Stimulated activated CD8-positive, alpha-beta memory T cell treated with anti-CD3 and anti-CD28 coated beads, Interleukin-12 subunit alpha, Interleukin-12 subunit beta, amount 100 ng/mL, for 1 hour (primary cell): Measurements from ENCODE around the gene NMT1.
A peak's percentile ranks its signal among the peaks of the same experiment; 100 is the strongest.

Experiments
- DNase-seq: peaks from one replicate; pipeline ENCODE4 v3.0.0-alpha.2; 2020; ENCODE audit warnings: low read depth

Gene NMT1

GRCh38 chr17:45060797-45061605 is at the start of gene NMT1:
TSS of gene NMT1 (plus strand) at chr17:45061317. CDS start at chr17:45061330, 13 bp downstream.
- peak; percentile 87 for DNase-seq

GRCh38 chr17:45011767-45012166 is 49.4 kb upstream of the NMT1 start:
- no peak for DNase-seq

GRCh38 chr17:45013021-45013997 is 47.8 kb upstream of the NMT1 start:
- DNase-seq: no peak

GRCh38 chr17:45016237-45016636 is 44.9 kb upstream of the NMT1 start:
- DNase-seq: no peak

DNA sequence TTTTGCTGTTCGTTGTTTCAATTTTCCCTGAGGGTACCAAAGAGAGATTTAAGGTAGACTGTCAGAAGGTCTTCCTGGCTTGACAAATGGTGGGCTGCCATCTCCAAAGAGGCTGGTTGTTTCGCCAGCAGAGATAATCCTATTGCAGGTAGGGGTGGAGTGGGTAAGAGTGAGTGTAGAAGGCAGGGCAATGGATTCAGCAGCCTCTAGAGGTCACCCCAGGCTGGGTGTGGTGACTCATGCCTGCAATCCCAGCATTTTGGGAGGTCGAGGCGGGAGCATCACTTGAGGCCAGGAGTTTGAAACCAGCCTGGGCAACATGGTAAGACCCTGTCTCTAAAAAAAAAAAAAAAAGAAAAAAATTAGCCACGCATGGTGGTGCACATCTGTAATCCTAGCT is 44.3 kb upstream of the NMT1 start:
- DNase-seq: no peak

DNA sequence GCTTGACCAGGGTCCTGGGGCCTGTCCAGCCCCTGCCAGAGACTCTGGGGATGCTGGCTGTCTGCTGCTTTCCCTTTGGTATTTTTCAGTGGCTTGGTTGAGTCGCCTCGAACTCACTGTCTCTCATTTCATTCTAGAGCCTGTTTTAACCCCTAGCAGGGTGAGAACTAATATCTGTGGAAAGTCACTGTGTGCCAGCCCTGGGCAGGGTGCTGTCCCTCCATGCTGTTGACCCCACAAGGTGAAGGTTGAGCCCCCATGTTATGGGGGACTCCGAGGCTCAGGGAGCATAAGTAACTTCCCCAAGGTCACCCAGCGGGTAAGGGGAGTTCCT is 42.6 kb upstream of the NMT1 start:
- DNase-seq: no peak

DNA sequence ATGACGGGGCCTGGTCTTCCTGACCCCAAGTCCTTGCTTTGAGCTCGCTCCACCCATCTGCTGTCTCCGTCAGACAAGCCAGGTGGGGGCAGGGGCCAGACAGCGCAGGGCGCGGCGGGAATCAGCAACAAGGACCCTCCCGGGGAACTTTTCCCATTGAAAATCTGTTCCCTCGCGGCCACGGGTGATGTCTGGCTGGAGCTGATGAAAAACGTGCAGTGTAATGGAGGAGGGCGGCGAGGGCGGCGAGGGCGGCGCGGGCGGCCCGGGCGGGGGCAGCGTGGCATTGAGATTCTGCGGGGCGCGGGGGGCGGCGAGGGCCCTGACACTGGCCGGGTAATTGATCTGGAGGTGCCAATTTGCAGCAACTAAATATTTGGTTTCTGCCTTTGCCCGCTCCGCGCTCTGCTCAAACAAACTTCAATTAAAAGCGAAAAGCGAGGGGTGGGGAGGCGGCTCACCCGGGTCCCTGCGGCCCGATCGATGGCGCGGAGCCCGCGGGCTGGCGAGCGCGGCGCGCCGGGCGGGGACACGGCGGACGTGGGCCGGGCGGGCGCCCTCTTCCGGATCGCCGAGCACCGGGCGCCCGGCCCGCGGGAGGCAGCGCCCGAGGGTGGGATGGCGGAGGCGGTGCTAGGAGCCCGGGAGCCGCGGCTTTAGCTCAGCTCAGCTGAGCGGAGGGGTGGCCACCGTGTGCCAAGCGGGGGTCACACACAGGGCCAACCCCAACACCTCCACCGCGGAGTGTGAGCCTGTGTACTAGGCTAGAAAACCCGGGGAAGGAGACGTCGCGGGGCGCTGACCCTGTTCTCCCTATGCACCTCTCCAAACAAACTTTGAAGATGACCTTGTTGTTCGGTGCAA is 42.0 kb upstream of the NMT1 start:
- peak; percentile 4 for DNase-seq

GRCh38 chr17:45020354-45021138 is 40.6 kb upstream of the NMT1 start:
- DNase-seq: no peak

DNA sequence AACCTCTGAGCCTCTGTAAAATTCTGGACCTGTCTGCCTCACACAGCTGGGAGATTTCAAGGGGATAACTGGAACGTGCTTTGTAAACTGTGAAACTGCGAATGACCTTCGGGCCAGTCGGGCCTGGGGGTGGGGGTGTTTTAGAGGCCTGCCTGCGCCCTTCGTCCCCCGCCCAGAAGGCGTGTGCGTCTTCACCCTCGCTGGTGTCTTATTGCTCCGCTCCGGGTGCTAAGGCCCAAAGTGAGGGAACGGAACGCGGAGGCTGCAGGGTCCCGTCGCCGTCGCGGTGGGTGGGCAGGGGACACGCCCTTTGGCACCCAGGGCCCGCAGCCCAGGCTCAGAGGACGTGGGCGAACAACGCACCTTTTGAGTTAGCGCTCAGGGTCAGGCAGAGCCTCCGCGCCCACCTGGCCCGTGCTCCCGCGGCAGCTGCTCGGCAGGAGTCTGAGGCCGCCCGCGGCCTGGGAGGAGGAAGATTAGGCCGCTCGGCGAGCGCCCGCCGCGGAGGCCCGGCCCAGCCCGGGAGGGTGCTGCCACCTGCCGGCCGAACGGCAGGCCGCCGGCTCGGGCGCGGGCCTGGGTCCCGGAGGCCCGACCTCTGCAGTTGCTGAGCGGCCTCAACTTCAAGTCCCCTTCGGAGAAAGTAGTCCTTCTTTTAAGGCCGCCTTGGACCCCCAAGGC is 39.4 kb upstream of the NMT1 start:
- DNase-seq: peak; percentile 48

DNA sequence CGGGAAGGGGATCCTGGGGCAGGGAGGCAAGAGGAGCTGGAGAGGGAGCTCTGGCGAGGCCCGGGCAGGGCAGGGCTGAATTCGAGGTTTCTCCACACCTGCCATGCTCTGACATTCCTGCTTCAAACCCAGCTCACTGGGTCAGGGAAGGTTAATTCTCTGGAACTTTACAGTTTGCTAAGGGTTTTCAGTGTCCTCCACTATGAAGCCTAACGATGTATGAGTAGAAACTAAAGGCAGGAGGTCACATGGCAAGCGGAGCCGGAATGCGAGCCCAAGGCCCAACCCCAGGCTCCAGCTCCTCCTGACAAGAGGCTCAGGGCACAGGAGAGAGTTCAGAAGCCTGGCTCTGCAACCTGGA is 38.8 kb upstream of the NMT1 start:
- no peak for DNase-seq

GRCh38 chr17:45022655-45023339 is 38.3 kb upstream of the NMT1 start:
- no peak for DNase-seq

DNA sequence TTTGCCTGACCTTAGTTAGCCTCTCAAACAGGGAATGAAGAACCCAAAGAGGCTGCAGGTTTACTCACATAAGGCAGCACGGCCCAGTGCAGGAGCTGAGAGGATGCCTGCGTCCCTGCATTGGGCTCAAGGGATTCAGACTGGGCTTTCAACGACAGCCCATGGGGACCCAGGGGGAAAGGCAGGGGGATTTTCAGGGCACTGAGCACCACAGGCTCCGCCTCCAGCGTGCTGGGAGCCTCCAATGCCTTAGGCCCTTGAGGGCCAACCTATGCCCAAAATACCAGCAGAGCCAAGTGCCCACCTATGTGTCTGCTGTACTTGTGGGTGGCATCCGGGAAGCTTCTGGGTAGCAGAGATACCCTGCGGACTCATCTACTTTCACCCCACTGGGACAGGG is 32.0 kb upstream of the NMT1 start:
- no peak for DNase-seq

DNA sequence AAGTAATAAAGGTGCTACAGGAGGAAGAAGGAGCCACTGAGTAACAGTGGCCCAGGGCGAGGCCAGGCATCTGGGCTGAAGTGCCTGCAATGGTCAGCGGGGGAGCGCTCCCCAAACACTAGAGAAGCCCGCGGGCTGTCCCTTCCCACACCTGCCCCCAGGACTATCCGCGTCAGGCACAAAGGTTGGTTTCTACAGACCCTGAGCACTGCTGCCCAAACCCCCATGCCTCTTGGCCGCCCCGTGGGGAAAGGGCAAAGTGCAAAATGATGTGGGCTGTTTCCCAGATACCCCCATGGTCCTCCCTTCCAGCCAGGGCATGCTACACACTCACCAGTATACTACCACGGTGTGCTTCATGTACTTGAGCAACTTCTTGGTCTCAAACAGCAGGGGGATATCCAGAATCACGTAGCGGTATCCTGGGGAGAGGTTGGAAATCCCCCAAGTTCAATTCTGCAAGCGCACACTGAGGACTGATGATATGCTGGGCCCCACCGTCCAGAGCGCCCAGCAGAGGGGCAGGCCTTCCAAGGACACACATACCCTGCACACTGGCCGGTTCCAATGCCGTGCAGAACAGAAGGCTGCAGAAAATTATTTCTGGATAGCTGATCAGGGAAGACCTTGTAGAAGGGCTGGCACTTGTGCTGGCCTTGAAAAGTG is 31.2 kb upstream of the NMT1 start:
- DNase-seq: no peak

DNA sequence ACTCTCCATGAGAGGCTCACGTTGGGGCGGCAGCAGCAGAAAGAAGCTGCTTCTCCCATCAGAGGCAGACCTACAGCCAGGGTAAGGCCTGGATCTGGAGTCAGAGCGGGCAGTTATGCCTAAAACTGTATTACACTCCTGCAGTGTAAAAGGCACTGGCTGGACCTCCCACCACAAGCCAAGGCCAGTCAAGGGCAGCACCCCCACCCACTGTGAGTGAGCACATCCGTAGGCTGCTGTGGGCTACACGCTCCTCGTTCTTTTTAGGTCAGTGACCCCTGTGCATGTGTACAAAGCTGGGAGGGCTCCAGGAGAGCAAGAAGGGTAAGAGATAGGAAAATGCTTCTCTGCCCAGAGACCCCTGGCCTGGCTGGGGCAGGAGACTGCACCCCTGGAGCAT is 30.4 kb upstream of the NMT1 start:
- no peak for DNase-seq

GRCh38 chr17:45031231-45032173 is 29.6 kb upstream of the NMT1 start:
- DNase-seq: no peak

- DNase-seq: no peak
These were observed 29.0 kb upstream of the NMT1 start for GRCh38 chr17:45032174-45032541.

- DNase-seq: no peak
These were observed 26.5 kb upstream of the NMT1 start for GRCh38 chr17:45034599-45034998.

GRCh38 chr17:45035848-45036247 is 25.3 kb upstream of the NMT1 start:
- no peak for DNase-seq

DNA sequence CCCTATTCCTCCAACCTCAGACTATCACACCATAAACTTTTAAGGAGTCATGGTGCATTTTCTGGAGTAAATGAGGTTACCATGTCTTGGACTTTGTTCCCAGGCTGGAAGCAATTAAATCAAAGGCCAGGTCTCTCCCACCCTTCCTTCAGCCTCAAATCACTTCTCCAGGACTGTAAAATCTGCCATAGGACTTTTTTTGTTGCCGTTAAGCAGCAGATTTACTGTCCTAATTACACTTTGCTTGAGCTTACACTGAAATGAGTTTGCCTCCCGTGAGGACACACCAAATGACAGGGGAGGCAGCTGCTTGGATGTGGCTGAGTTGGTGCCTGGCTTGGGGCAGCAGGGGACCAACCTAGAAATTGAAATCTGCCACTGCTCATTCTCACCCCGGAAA is 24.4 kb upstream of the NMT1 start:
- DNase-seq: no peak
